ENCODE measurements around the gene PTCD3.

PTCD3 gene

GRCh38 chr2:86066915-86067314, 39.1 kb upstream of the PTCD3 start:
- Histone ChIP-seq H3K9me2 (replicated peaks; ENCODE audit: low read depth, low read length) (no peaks in the 10 kb centered on the region), H2AFZ (ENCODE audit: low read length) (no peak overlapping the region), H4K20me1 (ENCODE audit: insufficient read depth, low read length, poor library complexity, severe bottlenecking) (no peaks in the 10 kb centered on the region), H3K4me2 (ENCODE audit: low read depth, low read length, poor library complexity, severe bottlenecking) (no peak overlapping the region), H3K4me1 (ENCODE audit: insufficient read depth, low read length, poor library complexity, severe bottlenecking) (peaks cover 31% of the 10 kb centered on the region), H3K27me3 (ENCODE audit: insufficient read depth, low read length, poor library complexity, severe bottlenecking) (no peaks in the 10 kb centered on the region), H3K4me3 (ENCODE audit: low read length, poor library complexity, severe bottlenecking) (no peak overlapping the region), H3K9ac (ENCODE audit: low read depth, low read length, poor library complexity, severe bottlenecking) (peak overlapping the region; percentile 46), H3K79me2 (ENCODE audit: insufficient read depth, low read length) (no peaks in the 10 kb centered on the region), H3F3A (ENCODE audit: low read depth) (peaks cover 3% of the 10 kb centered on the region), H3K9me3 (ENCODE audit: insufficient read depth, low read depth, low read length) (no peaks in the 10 kb centered on the region), H3K36me3 (ENCODE audit: insufficient read depth, low read length) (peaks cover 63% of the 10 kb centered on the region)
- TF ChIP-seq CTCF (conservative IDR thresholded peaks at IDR 0.05; ENCODE audit: low read length) (no peak), EZH2phosphoT487 (IDR thresholded peaks at IDR 0.05; ENCODE audit: borderline replicate concordance) (no peak)

- TF ChIP-seq CTCF (conservative IDR thresholded peaks at IDR 0.05; ENCODE audit: low read length) (no peak), EZH2phosphoT487 (IDR thresholded peaks at IDR 0.05; ENCODE audit: borderline replicate concordance) (no peak)
- Histone ChIP-seq H3K4me3 (ENCODE audit: low read length, poor library complexity, severe bottlenecking) (peak overlapping the region; percentile 63), H3K79me2 (ENCODE audit: insufficient read depth, low read length) (no peaks in the 10 kb centered on the region), H3K27me3 (ENCODE audit: insufficient read depth, low read length, poor library complexity, severe bottlenecking) (no peaks in the 10 kb centered on the region), H3K9me3 (ENCODE audit: insufficient read depth, low read depth, low read length) (no peaks in the 10 kb centered on the region), H3K4me1 (ENCODE audit: insufficient read depth, low read length, poor library complexity, severe bottlenecking) (peaks cover 43% of the 10 kb centered on the region), H3K36me3 (ENCODE audit: insufficient read depth, low read length) (peaks cover 52% of the 10 kb centered on the region), H3K9ac (ENCODE audit: low read depth, low read length, poor library complexity, severe bottlenecking) (peak overlapping the region; percentile 62), H4K20me1 (ENCODE audit: insufficient read depth, low read length, poor library complexity, severe bottlenecking) (no peaks in the 10 kb centered on the region), H3K4me2 (ENCODE audit: low read depth, low read length, poor library complexity, severe bottlenecking) (peak overlapping the region; percentile 74), H2AFZ (ENCODE audit: low read length) (no peak overlapping the region), H3K9me2 (replicated peaks; ENCODE audit: low read depth, low read length) (no peaks in the 10 kb centered on the region), H3F3A (ENCODE audit: low read depth) (peaks cover 12% of the 10 kb centered on the region)
Measured at GRCh38 chr2:86068136-86068588, 37.9 kb upstream of the PTCD3 start.

GRCh38 chr2:86068648-86069047, 37.4 kb upstream of the PTCD3 start:
- peaks cover 48% of the 10 kb centered on the region for H3K4me1 ChIP-seq (ENCODE audit: insufficient read depth, low read length, poor library complexity, severe bottlenecking)
- H3F3A ChIP-seq (ENCODE audit: low read depth) = peaks cover 12% of the 10 kb centered on the region

More at GRCh38 chr2:86068648-86069047, 37.4 kb upstream of the PTCD3 start:
- Histone ChIP-seq H3K9me2 (replicated peaks; ENCODE audit: low read depth, low read length) (no peaks in the 10 kb centered on the region), H3K4me3 (ENCODE audit: low read length, poor library complexity, severe bottlenecking) (peak overlapping the region; percentile 21), H3K9ac (ENCODE audit: low read depth, low read length, poor library complexity, severe bottlenecking) (peak overlapping the region; percentile 62), H2AFZ (ENCODE audit: low read length) (no peak overlapping the region), H4K20me1 (ENCODE audit: insufficient read depth, low read length, poor library complexity, severe bottlenecking) (no peaks in the 10 kb centered on the region), H3K27me3 (ENCODE audit: insufficient read depth, low read length, poor library complexity, severe bottlenecking) (no peaks in the 10 kb centered on the region), H3K9me3 (ENCODE audit: insufficient read depth, low read depth, low read length) (no peaks in the 10 kb centered on the region), H3K36me3 (ENCODE audit: insufficient read depth, low read length) (peaks cover 48% of the 10 kb centered on the region), H3K79me2 (ENCODE audit: insufficient read depth, low read length) (no peaks in the 10 kb centered on the region), H3K4me2 (ENCODE audit: low read depth, low read length, poor library complexity, severe bottlenecking) (peak overlapping the region; percentile 74)
- TF ChIP-seq CTCF (conservative IDR thresholded peaks at IDR 0.05; ENCODE audit: low read length) = no peak
- no peak for TF ChIP-seq EZH2phosphoT487 (IDR thresholded peaks at IDR 0.05; ENCODE audit: borderline replicate concordance)

Data from Loucy (cell line).